Left lung (tissue), 10 donors: ENCODE data around the gene VTCN1. TPM values are rescaled to one million over a fixed set of nuclear protein-coding genes. Genes with fewer than 3 reads are reported as not detected.
A peak's percentile ranks its signal among the peaks of the same experiment; 100 is the strongest.

Experiments used
- ATAC-seq: fragments of 200-7000 bp; cut with Tn5 transposase; one replicate; pipeline ENCODE4 v1.9.1; 2020; ENCODE audit warnings: moderate library complexity
- DNase-seq, 4 donors: peaks; one replicate each; pipeline ENCODE4 v3.0.0-alpha.2; 2013 to 2020
- H3K27ac ChIP-seq, 2 donors: fragments of 200-600 bp; sonication (generic) in 1 of 2; one replicate each; pipeline versions ENCODE4 v1.5.0 to v1.8.0; 2020 to 2021
- H3K27me3 ChIP-seq, 2 donors: fragments of 200-600 bp; sonication (generic) in 1 of 2; one replicate each; pipeline versions ENCODE4 v1.5.0 to v1.8.0; 2020 to 2021
- H3K36me3 ChIP-seq, 2 donors: fragments of 200-600 bp; sonication (generic) in 1 of 2; one replicate each; pipeline versions ENCODE4 v1.5.0 to v1.8.0; 2020 to 2021
- H3K4me1 ChIP-seq, 2 donors: fragments of 200-600 bp; one replicate each; pipeline ENCODE4 v1.8.0; 2021
- H3K4me3 ChIP-seq, 2 donors: fragments of 200-600 bp; sonication (generic) in 1 of 2; one replicate each; pipeline versions ENCODE4 v1.5.0 to v1.8.0; 2020 to 2021; ENCODE audit warnings: mild to moderate bottlenecking in 1 of 2
- H3K9me3 ChIP-seq, 2 donors: fragments of 200-600 bp; sonication (generic) in 1 of 2; one replicate each; pipeline versions ENCODE4 v1.5.0 to v1.8.0; 2020 to 2021
- intact Hi-C, 2 donors: fragments of 100-400 bp; cut with DNase I; formaldehyde crosslinking; loops; one replicate each; pipeline versions ENCODE4 v1.11.2 to v1.14.2; 2022
- polyA plus RNA-seq, 6 donors: library from polyadenylated mRNA; unstranded; fragments of 120-200 nt; gene quantifications; one replicate each; pipeline ENCODE4 v1.2.1, GENCODE V29; 2013; ENCODE audit not compliant: insufficient read length in 6 of 6
- total RNA-seq, 2 donors: library from RNA; stranded (reverse); fragmentation: NEBNext Ultra II Directional; extraction: Animal tissue kit (Norgen Biotek cat#: 25700); gene quantifications; one replicate each; pipeline ENCODE4 v1.2.1, GENCODE V29; 2021
- TF ChIP-seq, protein P1 (sequence below), 2 donors: fragments of 200-600 bp; sonication (generic) in 1 of 2; IDR thresholded peaks; one replicate each; pipeline versions ENCODE4 v1.5.0 to v1.8.0; 2021; ENCODE audit warnings: antibody characterized with exemption in 2 of 2
- donor health status: DM: no; HTN: yes; CAD: no.
- donor health status: DM: no; HTN: no; CAD: no.

VTCN1 gene
- total and polyA plus RNA-seq, 8 donors = 0.31 to 0.87 (median 0.54) TPM; not detected in 1

- H3K4me3 ChIP-seq = no peak overlapping the region
- TF ChIP-seq, protein P1, sequence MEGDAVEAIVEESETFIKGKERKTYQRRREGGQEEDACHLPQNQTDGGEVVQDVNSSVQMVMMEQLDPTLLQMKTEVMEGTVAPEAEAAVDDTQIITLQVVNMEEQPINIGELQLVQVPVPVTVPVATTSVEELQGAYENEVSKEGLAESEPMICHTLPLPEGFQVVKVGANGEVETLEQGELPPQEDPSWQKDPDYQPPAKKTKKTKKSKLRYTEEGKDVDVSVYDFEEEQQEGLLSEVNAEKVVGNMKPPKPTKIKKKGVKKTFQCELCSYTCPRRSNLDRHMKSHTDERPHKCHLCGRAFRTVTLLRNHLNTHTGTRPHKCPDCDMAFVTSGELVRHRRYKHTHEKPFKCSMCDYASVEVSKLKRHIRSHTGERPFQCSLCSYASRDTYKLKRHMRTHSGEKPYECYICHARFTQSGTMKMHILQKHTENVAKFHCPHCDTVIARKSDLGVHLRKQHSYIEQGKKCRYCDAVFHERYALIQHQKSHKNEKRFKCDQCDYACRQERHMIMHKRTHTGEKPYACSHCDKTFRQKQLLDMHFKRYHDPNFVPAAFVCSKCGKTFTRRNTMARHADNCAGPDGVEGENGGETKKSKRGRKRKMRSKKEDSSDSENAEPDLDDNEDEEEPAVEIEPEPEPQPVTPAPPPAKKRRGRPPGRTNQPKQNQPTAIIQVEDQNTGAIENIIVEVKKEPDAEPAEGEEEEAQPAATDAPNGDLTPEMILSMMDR (IDR thresholded peaks at IDR 0.05) = no peak
- H3K36me3 ChIP-seq = no peaks in the 10 kb centered on the region
- no peaks in the 10 kb centered on the region for H3K27me3 ChIP-seq
- no peak overlapping the region for H3K27ac ChIP-seq
- DNase-seq (no peak), ATAC-seq (no peak)
- intact Hi-C loops = no loop called here
- no peaks in the 10 kb centered on the region for H3K4me1 ChIP-seq
- H3K9me3 ChIP-seq = peaks cover 0 to 6% of the 10 kb centered on the region in 2 donors
Measured at GRCh38 chr1:117147341-117147831, 63.3 kb downstream of the VTCN1 start.

- TF ChIP-seq, protein P1 (IDR thresholded peaks at IDR 0.05) = no peak
- Histone ChIP-seq H3K4me1 (no peaks in the 10 kb centered on the region), H3K9me3 (peaks cover 0 to 6% of the 10 kb centered on the region in 2 donors), H3K4me3 (no peak overlapping the region), H3K27ac (no peak overlapping the region), H3K27me3 (no peaks in the 10 kb centered on the region), H3K36me3 (no peaks in the 10 kb centered on the region)
- intact Hi-C loops = no loop called here
- ATAC-seq (peak; percentile 59), DNase-seq (no peak)
Measured at GRCh38 chr1:117146575-117147340, 64.0 kb downstream of the VTCN1 start.

DNA sequence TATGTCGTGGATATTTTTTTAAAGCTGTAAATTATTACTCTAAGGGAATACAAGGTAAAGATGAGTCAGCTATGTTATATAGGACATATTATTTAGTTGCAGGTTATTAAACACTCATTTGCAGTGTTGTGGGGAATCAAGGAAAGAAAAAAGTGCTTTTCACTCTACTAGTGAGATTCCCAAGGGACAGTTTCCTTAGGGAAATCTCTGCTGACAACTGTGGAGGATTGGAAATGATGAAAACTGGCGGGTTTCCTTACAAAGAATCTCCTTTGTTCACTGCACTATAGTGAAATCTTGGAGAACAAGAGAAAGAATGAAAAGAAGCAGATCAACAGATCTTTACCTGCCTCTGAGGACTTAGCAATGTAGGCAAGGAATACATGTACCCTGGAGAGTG is 64.7 kb downstream of the VTCN1 start:
- ATAC-seq = no peak
- intact Hi-C loops = no loop called here
- TF ChIP-seq, protein P1 (IDR thresholded peaks at IDR 0.05) = no peak

GRCh38 chr1:117143871-117144270 is 66.9 kb downstream of the VTCN1 start:
- TF ChIP-seq, protein P1 (IDR thresholded peaks at IDR 0.05) = no peak
- no peak overlapping the region for H3K4me3 ChIP-seq
- no peak for DNase-seq
- ATAC-seq = no peak
- H3K36me3 ChIP-seq = no peaks in the 10 kb centered on the region
- no peaks in the 10 kb centered on the region for H3K9me3 ChIP-seq
- no peak overlapping the region for H3K27ac ChIP-seq
- intact Hi-C loops = no loop called here
- no peaks in the 10 kb centered on the region for H3K4me1 ChIP-seq
- H3K27me3 ChIP-seq = no peaks in the 10 kb centered on the region

More for the DNA sequence above, 64.7 kb downstream of the VTCN1 start:
- Histone ChIP-seq H3K9me3 (peaks cover 0 to 1% of the 10 kb centered on the region in 2 donors), H3K36me3 (no peaks in the 10 kb centered on the region), H3K4me3 (no peak overlapping the region), H3K27ac (no peak overlapping the region), H3K27me3 (no peaks in the 10 kb centered on the region), H3K4me1 (no peaks in the 10 kb centered on the region)
- no peak for DNase-seq

GRCh38 chr1:117143172-117143571 is 67.6 kb downstream of the VTCN1 start:
- Histone ChIP-seq H3K4me1 (no peaks in the 10 kb centered on the region), H3K4me3 (no peak overlapping the region), H3K27me3 (no peaks in the 10 kb centered on the region), H3K36me3 (no peaks in the 10 kb centered on the region), H3K9me3 (no peaks in the 10 kb centered on the region), H3K27ac (no peak overlapping the region)
- TF ChIP-seq, protein P1 (IDR thresholded peaks at IDR 0.05) = no peak
- DNase-seq = no peak
- intact Hi-C loops = no loop called here
- no peak for ATAC-seq
